GM19455 (cell line): Measurements from ENCODE around the gene SMG6.

ENCODE experiments used
- ATAC-seq: cut with Tn5 transposase; IDR thresholded peaks from one replicate; pipeline ENCODE4 v1.9.1; 2021; ENCODE audit not compliant: unreplicated experiment

SMG6 gene

DNA sequence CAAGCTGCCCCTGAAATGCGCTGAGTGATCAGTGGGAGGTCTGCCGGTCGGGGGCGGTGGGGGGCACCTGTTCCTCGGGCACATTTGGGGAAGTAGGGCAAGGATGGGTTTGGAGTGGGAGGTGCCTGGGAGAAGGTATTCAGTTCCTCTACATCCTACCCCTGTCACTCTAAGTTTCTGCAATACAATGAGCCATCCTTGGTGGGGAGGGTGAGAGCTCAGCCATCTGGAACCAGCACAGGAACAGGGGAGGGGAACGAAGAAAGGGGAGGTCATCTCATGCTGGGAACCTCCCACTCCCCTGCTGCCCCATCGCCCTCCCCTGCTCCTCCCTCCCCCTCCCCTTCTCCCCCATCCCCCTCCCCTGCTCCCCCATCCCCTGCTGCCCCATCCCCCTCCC lies 269.4 kb downstream of the SMG6 start:
- ATAC-seq: no peak

DNA sequence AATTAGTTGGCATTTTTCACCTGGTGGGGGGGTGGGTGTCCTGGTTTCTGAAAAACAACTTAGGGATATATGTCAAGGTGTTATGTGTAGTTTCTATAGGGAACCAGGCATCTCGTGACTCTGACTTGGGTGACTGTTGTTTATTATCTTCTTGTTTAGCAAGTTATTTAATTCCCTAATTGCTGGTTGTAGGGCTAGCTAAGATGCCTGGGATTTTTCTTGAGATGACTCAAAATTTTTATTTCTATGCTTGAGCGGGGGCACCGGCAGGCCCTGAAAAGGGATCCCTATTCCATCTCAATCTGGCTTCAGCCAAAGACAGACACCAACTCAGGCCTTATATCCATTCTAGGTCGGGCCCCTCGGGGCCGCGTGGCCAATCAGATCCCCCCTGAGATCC lies 270.4 kb downstream of the SMG6 start:
- ATAC-seq: no peak

- ATAC-seq: no peak
These were observed 272.8 kb downstream of the SMG6 start for GRCh38 chr17:2030779-2031163.

- peak; percentile 68 for ATAC-seq
These were observed 273.4 kb downstream of the SMG6 start, which contains the start of gene DPH1 for GRCh38 chr17:2029911-2030778. DPH1 (plus strand) TSS chr17:2030153; CDS start chr17:2030170, 17 bp downstream.

DNA sequence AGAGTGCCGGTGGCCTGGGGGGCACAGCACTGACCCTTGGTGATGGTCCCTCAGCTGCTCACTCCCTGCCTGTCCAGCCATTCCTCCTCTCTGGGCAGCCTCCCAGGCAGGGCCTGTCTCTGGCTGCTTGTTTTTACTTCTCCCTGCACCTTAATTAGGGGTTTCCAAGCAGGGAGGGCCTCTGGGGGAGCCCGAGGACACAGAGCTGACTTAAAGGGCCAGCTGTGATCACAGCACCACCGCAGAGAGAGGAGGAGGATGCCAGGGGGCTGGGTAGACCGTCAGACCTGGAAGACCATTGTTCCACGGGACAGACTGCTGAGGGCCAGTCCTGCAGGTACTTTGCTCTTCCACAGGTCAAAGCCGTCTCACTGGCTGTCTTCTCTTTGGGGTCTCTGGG lies 274.8 kb downstream of the SMG6 start:
- no peak for ATAC-seq

DNA sequence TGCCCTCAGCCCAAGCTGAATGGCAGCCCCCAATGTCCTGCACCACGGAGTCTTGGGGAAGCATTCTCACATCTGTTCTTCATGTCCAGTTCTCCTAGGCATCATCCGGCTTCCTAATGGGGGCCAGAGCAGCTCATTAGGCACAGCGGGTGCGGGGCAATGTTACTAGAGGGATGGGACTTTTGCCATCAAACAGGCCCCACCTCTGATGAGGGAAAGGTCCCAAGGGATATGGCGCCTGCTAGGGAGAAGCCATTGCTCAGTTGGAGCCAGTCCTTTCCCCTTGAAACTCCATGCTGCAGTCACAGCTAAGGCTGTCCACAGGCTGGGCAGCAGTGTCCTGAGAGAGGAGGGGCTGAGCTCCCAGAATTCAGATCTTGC lies 275.4 kb downstream of the SMG6 start:
- no peak for ATAC-seq

DNA sequence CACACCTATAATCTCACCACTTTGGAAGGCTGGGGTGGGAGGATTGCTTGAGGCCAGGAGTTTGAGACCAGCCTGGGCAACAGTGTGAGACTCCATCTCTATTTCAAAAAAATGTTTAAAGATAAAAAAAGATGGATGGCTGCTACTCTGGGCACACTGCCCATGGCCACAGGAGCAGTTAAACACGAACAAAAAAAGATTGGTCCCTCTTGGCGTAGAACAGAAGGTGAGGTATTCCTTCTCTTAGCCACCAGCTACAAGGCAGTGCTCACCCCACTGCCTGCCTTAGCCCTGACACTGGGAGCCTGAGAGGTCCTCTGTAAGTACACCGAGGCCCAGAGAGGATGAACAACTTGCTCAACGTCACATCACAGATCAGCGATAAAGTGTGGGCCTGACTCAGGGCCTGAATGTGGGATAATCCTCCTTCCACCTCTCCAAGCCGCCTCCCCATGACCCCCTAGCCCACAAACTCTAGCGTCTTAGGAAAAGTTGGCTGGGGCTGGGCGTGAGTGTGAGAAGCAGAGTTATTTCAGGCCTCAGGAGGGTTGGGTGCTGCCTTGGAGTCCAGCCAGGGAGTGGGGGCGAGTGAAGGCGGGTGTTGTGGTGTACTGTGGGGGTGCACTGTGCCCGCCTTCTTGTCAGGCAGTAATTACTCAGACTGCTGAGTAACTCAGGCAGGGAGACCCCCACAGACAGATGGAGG lies 275.9 kb downstream of the SMG6 start:
- ATAC-seq: no peak

DNA sequence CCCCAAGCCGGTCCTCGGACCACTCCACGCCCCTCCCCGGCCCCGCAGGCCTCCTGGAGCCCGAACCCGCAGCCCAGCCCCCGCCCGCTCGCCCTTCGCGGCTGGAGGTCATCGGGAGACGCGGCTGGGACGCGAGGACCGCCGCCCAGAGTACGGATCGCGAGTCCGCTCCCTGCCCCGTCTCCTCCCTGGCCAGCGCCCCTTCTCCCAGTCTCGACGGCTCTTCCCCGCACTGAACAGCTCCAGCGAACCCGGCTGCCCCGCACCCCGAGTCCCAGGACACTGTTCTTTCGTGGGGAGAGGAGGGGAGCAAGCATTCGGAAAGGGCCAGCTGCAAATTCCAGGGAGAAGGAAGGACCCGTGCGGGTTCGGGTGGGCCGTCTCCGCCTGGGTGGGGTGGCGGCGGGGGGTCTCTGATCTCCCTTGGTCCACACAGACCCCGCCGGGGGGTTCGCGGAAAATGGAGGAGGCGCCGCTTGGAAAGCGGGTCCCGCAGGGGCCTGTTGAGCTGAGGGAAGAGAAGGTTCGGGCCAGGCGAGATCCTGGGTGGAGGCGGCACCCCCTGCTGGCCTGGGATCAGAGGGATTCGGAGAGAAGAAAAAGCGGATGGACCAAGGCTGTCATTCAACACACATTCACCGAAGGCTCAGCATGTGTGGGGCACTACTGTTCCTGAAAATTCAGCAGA lies 277.8 kb downstream of the SMG6 start:
- no peak for ATAC-seq

GRCh38 chr17:2025220-2025621 lies 278.4 kb downstream of the SMG6 start, which contains the start of gene RTN4RL1:
RTN4RL1 (minus strand) TSS chr17:2025334; CDS start chr17:2024865, 469 bp downstream.
- no peak for ATAC-seq

DNA sequence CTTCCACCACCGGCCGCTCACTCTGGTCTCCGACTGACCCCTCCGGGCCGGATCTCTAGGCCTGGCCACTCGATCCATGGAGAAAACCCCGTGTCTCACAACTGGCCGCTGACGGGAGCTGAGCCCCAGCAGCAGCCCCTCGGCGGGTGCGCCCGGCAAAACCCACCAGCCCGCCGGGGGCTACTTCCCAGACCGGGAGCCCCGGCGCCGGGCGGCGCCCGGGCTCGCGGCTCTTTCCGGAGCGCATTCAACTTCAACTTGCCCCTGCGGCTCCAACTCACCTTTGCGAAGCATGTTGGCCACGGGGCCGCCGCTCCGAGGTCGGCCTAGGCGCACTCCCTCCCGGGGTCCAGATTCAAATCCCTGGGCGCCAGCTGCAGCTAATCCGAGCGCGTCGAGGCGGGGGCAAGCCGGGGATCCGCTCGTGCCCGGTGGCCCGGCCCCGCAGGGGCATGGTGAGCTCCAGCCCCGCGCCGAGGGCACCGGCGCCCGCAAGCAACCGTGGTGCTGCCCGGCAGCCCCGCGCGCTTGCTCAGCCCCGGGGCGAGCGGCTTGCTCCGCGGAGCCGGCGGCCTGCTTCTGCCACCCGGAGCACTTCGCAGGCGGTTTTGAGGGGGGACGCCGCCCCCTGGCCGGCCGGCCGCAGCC lies 278.9 kb downstream of the SMG6 start:
- no peak for ATAC-seq

- ATAC-seq: no peak
These were observed 279.7 kb downstream of the SMG6 start for GRCh38 chr17:2023692-2024571.

- no peak for ATAC-seq
These were observed 280.3 kb downstream of the SMG6 start for GRCh38 chr17:2023256-2023655.

- no peak for ATAC-seq
These were observed 280.8 kb downstream of the SMG6 start for GRCh38 chr17:2022647-2023240.

GRCh38 chr17:2020721-2021120 lies 282.9 kb downstream of the SMG6 start:
- no peak for ATAC-seq

GRCh38 chr17:2019723-2020122 lies 283.9 kb downstream of the SMG6 start:
- no peak for ATAC-seq

DNA sequence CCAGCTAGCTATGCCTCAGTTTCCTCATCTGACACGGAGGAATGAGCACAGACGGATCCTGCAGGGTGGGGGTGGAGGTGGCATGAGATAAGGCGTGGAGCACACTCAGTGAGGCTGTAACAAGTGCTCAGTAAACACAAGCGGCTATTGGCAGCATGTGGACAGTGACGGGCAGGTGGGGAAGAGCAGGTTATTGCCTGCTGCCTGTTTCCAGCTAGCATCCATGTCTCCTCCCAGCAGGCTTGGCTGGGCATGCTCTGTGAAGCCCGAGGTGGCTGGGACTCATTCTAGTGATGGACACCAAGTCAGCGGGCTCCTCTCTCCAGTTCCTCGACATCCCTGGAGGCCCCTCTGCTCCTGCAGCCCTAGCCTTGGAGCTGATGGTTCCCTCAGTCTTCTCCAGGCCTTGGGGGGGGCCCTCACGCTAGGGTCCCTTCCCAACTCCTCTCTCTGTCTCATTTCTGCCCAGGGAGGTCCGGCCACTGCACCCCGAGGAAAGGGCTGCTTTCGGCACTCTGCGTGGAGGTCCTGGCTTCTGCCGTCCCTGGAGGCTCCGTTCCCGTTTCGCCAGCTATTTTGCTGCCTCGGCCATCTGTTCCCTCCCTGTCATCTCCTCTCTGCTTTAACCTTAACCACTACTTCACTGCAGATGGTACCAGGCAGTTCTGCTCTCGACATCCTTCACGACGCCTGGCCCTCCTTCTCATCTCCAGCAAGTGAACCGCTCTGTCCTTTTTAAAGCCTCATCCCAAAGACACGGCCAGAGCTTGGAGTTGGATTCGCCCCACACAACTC lies 284.7 kb downstream of the SMG6 start:
- no peak for ATAC-seq

DNA sequence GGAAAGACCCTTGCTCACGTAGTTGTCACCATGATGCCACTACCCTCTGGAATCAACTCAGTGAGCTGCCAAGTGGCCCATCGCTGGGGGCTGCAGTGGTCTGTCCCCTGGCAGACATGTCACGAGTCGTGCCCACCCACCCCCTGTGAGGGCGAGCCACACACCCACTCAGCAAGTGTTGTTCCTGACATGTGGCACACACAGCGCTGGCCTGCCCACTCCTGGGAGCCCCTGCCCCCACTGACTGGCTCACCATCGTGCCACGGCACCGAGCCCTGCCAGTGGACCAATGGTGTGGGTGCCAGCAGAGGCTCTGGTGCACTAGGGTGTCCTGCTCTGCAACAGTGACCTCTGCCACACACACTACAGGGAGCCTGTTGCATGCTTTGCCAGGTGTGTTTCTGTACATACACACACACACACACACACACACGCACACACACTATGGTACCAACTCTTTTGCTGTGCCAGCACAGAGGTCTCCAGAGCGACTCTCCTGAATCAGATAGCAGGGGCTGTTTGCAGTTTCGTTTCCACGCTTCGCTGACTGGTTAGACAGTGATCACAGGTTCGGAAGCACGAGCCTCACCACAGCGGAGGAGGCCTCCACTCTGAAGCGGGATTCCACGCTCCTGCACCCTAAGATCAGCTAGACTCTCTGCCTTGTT lies 286.2 kb downstream of the SMG6 start:
- no peak for ATAC-seq

DNA sequence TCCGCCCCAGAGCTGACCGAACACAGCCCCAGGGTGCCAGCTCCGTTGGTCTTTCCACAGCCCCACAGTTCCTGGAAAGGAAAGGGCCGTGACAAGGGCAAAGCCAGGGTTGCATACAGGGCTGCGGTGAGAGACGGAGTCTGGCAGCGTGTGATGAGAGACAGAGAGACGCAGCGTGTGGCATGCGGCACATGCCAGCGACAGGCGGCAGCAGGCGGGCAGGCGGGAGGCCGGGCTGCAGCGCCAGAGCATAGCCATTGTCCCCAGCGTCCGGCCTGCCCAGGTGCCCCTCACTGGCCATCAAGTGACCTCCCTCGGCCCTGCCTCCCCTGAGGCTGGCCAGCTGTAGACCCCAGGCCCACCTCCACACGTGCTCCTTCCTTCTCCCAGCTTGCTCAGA lies 287.1 kb downstream of the SMG6 start:
- ATAC-seq: no peak
